Measurements from ENCODE around the gene IFT74. TPM values are rescaled to one million over a fixed set of nuclear protein-coding genes. Genes with fewer than 3 reads are reported as not detected.

IFT74 gene
- total and polyA plus RNA-seq, 10 donors: 7.1 to 25.6 (median 11.8) TPM

GRCh38 chr9:27054841-27055240 is 98.6 kb downstream of the IFT74 start:
- Histone ChIP-seq H3K4me1 (peaks cover 0 to 5% (median 0%) of the 10 kb centered on the region in 6 donors), H3K9me3 (no peaks in the 10 kb centered on the region), H3K27ac (peak overlapping the region in 1 of 8 donors; percentile 6), H3K36me3 (peaks cover 0 to 48% (median 8%) of the 10 kb centered on the region in 6 donors), H3K27me3 (replicated peaks in 1 of 7) (no peaks in the 10 kb centered on the region), H3K4me3 (no peak overlapping the region)
- intact Hi-C loops (cut with DNase I; ENCODE audit: low total_unique reads): no loop called here
- TF ChIP-seq POLR2A (IDR thresholded peaks at IDR 0.05) (no peak), CTCF (IDR thresholded peaks at IDR 0.05 in 8 of 11, conservative IDR thresholded peaks at IDR 0.05 in 3 of 11) (no peak), POLR2AphosphoS5 (IDR thresholded peaks at IDR 0.05) (no peak)
- no peak for DNase-seq

- TF ChIP-seq POLR2A (IDR thresholded peaks at IDR 0.05): no peak
- TF ChIP-seq CTCF (IDR thresholded peaks at IDR 0.05 in 8 of 11, conservative IDR thresholded peaks at IDR 0.05 in 3 of 11): no peak
- TF ChIP-seq POLR2AphosphoS5 (IDR thresholded peaks at IDR 0.05): no peak
- WGBS, 5 donors: 52 to 76% (median 73%) methylated on average over 1 of the region's 1 CpG
These were observed 103.2 kb downstream of the IFT74 start for GRCh38 chr9:27059412-27059811.

GRCh38 chr9:27059907-27060306 is 103.7 kb downstream of the IFT74 start:
- Histone ChIP-seq H3K4me1 (peaks cover 0 to 7% (median 0%) of the 10 kb centered on the region in 6 donors), H3K4me3 (no peak overlapping the region), H3K9me3 (no peaks in the 10 kb centered on the region), H3K27me3 (replicated peaks in 1 of 7) (no peaks in the 10 kb centered on the region), H3K36me3 (peaks cover 0 to 52% (median 8%) of the 10 kb centered on the region in 6 donors), H3K27ac (peak overlapping the region in 7 of 8 donors; percentile 21 to 54 (median 34))
- no peak for DNase-seq
- intact Hi-C loops (cut with DNase I; ENCODE audit: low total_unique reads): loop anchor here (10.0 kb wide), 1 partner anchor 135 kb away; no protein-coding TSS in a partner anchor
- no peak for TF ChIP-seq CTCF (IDR thresholded peaks at IDR 0.05 in 8 of 11, conservative IDR thresholded peaks at IDR 0.05 in 3 of 11)

More at GRCh38 chr9:27059412-27059811, 103.2 kb downstream of the IFT74 start:
- intact Hi-C loops (cut with DNase I; ENCODE audit: low total_unique reads): no loop called here
- peak overlapping the region in 7 of 8 donors; percentile 21 to 60 (median 34) for H3K27ac ChIP-seq
- no peaks in the 10 kb centered on the region for H3K9me3 ChIP-seq
- H3K4me1 ChIP-seq: peaks cover 0 to 7% (median 0%) of the 10 kb centered on the region in 6 donors
- peaks cover 0 to 52% (median 8%) of the 10 kb centered on the region in 6 donors for H3K36me3 ChIP-seq
- no peak for DNase-seq
- H3K27me3 ChIP-seq (replicated peaks in 1 of 7): no peaks in the 10 kb centered on the region
- H3K4me3 ChIP-seq: no peak overlapping the region

GRCh38 chr9:27065288-27065687 is 109.1 kb downstream of the IFT74 start:
- 57 to 67% (median 59%) methylated on average over 1 of the region's 1 CpG for WGBS, 5 donors
- TF ChIP-seq CTCF (IDR thresholded peaks at IDR 0.05 in 8 of 11, conservative IDR thresholded peaks at IDR 0.05 in 3 of 11) (no peak), POLR2A (IDR thresholded peaks at IDR 0.05) (no peak), POLR2AphosphoS5 (IDR thresholded peaks at IDR 0.05) (no peak)
- H3K27ac ChIP-seq: no peak overlapping the region

More at GRCh38 chr9:27065288-27065687, 109.1 kb downstream of the IFT74 start:
- peaks cover 0 to 28% (median 0%) of the 10 kb centered on the region in 6 donors for H3K4me1 ChIP-seq
- H3K4me3 ChIP-seq: no peak overlapping the region
- intact Hi-C loops (cut with DNase I; ENCODE audit: low total_unique reads): loop anchor here (10.0 kb wide), 1 partner anchor 130 kb away; no protein-coding TSS in a partner anchor
- peaks cover 0 to 8% (median 0%) of the 10 kb centered on the region in 6 donors for H3K36me3 ChIP-seq
- no peak for DNase-seq
- H3K9me3 ChIP-seq: no peaks in the 10 kb centered on the region
- H3K27me3 ChIP-seq (replicated peaks in 1 of 7): no peaks in the 10 kb centered on the region

All from spleen (tissue), 11 donors.